Smooth muscle cell of the brain vasculature (primary cell): ENCODE data around the gene TATDN2.
"Not testable (repeated sequence)": the region's sequence is repeated elsewhere in the genome, so short reads cannot be mapped to it uniquely, and the experiment has no call there.

ENCODE experiments used
- DNase-seq: peaks from one replicate; pipeline ENCODE4 v3.0.0-alpha.2; 2012; ENCODE audit warnings: low read depth, low spot score

Gene TATDN2

GRCh38 chr3:10234526-10235230 is 13.6 kb upstream of the TATDN2 start:
- no peak for DNase-seq

DNA sequence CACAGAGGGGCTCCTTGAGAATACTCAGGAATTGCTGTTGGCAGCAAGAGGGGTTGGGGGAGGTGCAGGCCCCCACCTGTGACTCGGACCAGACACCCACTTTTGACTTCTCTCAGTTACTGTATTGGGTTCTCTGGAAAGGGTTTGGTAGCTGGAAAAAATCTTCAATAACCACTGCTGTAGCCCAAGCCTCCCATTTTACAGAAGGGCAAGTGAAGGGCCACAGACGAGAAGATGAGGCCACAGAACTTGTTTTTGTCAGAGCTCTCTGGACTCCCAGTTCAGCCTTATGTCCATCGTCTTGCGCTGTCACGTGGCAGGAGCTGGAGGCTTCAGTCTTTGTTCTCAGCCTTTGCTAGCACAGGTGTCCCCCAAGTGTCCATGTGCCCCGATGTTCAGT is 12.7 kb upstream of the TATDN2 start:
- DNase-seq: no peak

DNA sequence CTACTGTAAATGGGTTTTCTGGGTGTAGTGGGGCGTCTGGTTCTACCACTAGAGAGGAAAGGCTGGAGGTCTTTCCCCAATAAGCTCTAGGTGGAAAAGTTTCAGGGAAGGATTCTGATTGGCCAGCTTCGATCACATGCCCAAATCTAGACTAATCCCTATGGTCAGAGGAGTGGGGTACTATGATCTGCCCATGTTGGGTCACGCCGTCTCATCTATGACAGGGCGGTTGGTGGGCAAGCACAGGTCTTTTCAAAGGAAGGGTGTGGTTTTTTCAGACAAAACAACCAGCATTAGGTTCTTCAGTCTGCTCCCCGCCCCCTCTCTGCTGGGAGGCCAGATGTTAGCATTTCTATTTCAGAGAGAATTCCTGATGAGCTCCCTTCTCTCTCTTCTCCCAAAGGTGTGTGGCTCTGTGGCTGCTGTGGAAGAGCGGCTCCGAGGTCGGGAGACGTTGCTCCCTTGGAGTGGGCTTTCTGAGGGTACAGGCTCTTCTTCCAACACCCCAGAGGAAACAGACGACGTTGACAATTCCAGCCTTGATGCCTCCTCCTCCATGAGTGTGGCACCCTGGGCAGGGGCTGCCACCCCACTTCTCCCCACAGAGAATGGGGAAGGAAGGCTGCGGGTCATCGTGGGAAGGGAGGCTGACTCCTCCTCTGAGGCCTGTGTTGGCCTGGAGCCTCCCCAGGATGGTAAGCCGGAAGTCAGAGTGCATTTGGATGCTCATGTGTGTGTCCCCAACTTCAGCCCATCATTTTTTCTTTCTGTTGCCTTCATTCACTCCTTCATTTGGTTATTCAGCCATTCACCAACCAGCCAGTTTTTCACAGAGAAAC is 9.7 kb upstream of the TATDN2 start:
- no peak for DNase-seq

- no peak for DNase-seq
These were observed 7.5 kb upstream of the TATDN2 start for GRCh38 chr3:10240799-10241198.

- no peak for DNase-seq
These were observed 5.8 kb upstream of the TATDN2 start for GRCh38 chr3:10242182-10243065.

DNA sequence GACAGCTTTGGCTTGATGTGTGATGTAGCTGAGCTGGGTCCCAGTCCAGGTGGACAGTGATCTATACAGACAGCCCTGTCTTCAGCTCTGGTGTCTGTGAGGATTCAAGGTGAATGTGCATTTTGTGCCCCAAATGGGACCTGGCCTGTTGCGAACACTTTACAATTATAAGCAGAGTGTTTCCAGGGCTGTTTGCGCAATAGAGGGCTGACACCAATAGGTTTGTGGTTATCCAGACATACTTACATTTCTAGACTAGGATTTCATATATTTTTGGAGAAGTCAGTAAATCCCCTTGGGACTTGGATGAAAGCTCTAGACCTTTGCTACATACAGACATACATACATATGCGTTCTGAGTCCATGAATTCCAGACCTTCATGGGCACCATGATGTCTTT is 4.2 kb upstream of the TATDN2 start:
- DNase-seq: no peak

DNA sequence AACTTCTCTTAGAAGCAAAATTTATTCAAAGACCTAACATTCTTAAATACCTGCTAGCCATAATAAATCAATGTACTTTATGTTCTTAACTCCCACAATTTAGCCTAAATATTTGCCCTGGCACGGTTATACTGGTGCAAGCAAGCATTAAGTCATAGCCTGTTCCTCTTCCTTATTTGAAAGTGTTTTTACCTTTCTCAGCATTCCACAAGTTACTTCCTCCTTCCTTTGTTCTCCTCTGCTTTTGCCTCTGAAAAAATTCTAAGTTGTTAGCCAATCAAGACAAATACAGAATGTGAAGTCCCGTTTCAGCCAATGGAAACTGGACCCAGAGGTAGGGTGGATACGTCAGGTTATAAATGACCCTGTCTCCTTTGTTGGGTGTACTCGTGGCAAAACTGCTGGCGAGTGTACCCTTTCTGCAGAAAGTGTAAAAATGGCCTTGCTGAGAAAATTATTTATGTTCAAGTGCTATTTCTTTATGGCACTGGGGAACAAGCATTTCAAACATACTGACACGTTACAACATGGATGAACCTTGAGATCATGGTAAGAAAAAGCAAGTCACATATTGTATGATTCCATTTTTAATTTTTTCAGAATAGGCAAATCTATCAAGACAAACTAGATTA is 3.1 kb upstream of the TATDN2 start:
- DNase-seq: no peak

- no peak for DNase-seq
These were observed 528 bp upstream of the TATDN2 start for GRCh38 chr3:10247679-10248183.

GRCh38 chr3:10248984-10249748 is 907 bp downstream of the TATDN2 start:
- DNase-seq: no peak

DNA sequence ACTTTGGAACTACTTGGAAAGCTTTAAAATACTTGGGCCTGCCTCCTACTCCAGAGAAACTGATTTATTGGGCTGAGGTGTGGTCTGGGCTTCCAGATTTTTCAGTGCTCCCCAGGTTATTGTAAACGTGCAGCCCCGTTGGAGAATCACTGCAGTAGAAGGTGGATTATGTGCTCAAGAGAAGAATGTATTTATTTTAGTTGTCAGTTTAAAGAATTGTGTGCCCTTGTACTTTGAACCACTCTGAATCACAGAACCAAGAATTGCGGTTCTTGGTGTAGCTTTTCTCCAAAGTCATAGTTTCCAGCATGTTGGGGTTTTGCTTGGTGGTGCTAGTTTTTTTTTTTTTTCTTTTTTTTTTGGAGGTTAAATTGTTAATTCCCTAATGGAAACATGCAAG is 1.6 kb downstream of the TATDN2 start:
- DNase-seq: no peak

DNA sequence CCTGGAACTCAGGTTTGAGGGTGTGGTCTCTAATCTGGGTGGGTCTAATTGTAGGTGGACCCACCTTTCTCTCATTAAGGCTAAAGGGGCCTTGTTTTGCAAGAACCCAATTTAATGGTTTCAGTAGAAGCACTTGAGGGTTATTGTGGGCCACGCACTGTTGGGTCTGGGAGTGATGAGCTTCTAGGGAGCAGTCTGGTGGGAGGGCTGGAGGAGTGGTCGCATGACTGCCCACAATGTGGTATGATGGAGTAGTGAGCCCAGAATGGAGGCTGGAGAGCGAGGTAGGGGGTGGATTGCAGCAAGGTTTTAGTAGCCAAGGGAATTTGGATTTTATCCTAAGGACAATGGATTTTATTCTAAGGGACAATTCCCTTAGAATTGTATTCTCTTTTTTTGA is 2.7 kb downstream of the TATDN2 start:
- DNase-seq: no peak

DNA sequence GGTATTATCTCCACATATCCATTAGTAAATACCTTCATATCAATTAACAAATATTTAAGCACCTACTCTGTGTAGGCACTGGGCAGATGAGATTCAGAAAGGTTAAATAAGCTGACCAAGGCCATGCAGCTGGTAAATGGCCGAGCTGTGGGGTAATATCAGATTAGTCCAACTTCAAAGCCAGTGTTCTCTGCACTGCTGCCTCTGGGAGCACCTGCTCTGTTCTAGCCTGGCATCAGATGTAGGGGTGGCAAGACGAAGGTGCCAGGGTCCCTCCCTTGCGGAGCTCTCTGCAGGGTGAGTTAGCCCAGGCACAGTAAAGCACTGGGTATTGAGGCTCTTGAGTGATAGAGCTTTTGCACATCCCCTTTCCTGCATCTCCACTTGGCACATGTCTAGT is 5.5 kb downstream of the TATDN2 start:
- DNase-seq: no peak

DNA sequence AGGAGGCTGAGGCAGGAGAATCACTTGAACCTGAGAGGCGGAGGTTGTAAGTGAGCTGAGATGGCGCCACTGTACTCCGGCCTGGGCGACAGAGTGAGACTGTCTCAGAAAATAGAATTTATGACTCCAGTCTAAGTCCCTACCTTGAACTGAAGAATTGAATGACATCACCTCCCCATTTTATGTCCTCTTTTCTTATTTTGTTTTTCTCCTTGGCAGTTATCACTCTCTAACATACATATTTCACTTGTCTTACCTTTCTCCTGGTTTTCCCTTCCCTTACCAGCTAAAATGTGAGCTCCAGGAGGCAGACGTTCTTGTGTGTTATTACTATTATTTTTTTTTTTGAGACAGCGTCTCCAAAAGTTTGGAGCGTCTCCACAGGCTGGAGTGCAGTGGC is 7.6 kb downstream of the TATDN2 start:
- DNase-seq: no peak

DNA sequence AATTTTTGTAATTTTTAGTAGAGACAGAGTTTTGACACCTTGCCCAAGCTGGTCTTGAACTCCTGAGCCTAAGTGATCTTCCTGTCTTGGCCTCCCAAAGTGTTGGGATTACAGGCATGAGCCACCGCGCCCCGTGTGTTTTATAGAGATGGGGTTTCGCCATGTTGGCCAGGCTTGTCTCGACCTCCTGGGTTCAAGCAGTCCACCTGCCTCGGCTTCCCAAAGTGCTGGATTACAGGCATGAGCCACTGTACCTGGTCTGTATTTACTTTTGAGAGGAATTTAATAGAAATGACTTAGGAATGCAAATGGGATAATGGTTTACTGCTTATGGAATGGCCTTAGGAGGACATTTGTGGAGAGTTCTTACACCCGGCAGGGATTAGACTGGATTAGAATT is 10.8 kb downstream of the TATDN2 start:
- no peak for DNase-seq

DNA sequence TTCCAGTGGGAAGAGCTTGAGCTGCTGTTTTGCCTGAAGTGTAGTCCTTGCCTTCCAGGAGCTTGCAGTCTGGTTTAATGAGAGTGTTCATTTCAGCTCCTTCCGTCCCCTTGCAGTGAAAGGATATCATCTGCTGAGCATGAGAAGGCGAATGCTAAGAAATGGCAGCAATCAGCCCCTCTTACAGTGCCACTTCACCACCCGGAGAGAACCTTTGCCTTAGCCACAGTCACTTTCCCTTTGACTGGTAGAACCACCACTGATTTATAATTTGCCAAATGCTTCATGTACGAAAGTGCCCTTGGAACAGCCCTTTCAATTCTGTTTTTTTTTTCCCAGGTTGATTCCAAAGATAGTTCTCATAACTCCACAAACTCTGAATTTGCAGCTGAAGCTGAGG is 11.5 kb downstream of the TATDN2 start:
- no peak for DNase-seq

DNA sequence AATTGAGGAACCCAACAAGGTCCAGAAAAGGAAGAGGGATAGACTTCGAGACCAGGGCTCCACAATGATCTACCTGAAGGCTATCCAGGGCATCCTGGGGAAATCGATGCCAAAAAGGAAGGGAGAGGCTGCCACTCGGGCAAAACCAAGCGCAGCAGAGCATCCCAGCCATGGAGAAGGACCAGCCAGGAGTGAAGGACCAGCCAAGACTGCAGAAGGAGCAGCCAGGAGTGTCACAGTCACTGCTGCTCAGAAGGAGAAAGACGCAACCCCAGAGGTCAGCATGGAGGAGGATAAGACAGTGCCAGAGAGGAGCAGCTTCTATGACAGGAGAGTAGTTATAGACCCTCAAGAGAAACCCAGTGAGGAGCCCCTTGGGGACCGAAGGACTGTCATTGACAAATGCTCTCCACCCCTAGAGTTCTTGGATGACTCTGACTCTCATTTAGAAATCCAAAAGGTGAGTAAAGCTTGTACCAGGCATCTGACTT is 12.0 kb downstream of the TATDN2 start:
- no peak for DNase-seq

- DNase-seq: no peak
These were observed 13.8 kb downstream of the TATDN2 start for GRCh38 chr3:10262027-10262426.

DNA sequence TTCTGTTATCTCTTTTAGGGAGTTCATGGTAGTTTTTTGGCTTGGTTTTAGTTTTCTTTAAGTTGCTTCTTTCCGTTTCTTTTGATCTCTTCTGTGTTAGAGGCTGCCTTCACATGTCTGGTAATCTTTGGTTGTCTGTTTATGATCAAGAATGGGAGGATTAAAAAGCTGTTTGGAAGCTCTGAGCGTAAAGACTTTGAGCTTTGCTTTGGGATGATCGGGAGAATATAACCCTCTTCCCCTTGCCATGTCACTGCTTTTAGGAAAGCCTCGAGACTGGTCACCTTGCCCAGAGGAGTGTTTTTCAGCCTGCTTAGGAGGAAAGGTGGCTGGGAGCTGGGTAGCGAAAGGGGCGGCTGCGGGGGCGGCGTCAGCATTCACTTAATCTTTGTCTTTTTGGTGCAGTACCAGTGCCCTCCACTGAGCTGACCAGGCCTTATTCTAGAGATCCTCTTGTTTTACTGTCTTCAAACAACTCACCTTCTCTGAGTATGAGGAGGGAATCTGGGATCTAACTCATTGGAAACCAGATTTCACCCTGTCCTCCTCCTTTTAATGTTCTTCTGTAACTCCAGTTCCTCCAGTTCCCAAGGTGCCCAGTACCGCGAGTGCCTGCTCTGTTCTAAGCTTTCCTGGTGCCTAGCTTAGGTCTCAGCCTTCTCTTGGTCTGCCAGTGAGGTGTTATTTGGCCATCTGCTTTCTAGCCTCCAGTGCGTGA is 15.5 kb downstream of the TATDN2 start:
- peak; percentile 37 for DNase-seq

- DNase-seq: no peak
These were observed 17.6 kb downstream of the TATDN2 start for GRCh38 chr3:10265833-10266232.

DNA sequence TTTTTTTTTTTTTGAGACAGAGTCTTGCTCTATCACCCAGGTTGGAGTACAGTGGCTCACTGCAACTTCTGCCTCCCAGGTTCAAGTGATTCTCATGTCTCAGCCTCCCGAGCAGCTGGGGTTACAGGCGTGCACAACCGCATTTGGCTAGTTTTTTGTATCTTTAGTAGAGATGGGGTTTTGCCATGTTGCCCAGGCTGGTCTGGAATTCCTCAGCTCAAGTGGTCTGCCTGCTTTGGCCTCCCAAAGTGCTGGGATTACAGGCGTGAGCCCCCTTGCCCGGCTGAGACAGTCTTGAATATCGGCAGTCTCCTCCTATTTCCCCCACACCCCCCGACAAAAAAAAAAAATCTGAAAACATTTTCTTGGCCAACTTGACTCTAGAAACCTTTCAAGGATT is 18.7 kb downstream of the TATDN2 start:
- not testable (repeated sequence) for DNase-seq
